B cell (primary cell): ENCODE measurements around the gene KIAA1328. TPM values are rescaled to one million over a fixed set of nuclear protein-coding genes. Genes with fewer than 3 reads are reported as not detected.

Experiments used
- ATAC-seq: fragments of 200-7000 bp; cut with Tn5 transposase; one replicate; pipeline ENCODE4 v1.10.0; 2021; ENCODE audit warnings: low read depth, mild to moderate bottlenecking, moderate number of reproducible peaks, moderate library complexity
- CTCF ChIA-PET: fragments of 350-600 bp; sonication (Branson Sonifier 250); formaldehyde crosslinking; loops from one replicate; lab custom pipeline; 2021; ENCODE audit warnings: antibody characterized with exemption, inconsistent platforms; lab: Charles Lee
- POLR2A ChIA-PET: fragments of 350-600 bp; sonication (Branson Sonifier 250); formaldehyde crosslinking; loops from one replicate; lab custom pipeline; 2021; ENCODE audit warnings: antibody characterized with exemption; lab: Charles Lee
- DNase-seq: peaks from one replicate; pipeline ENCODE4 v3.0.0; 2013
- H2AFZ ChIP-seq: 2 replicates; pipeline ENCODE4 v1.6.1; 2012; ENCODE audit warnings: mild to moderate bottlenecking, low read depth, low read length; ENCODE audit not compliant: insufficient read depth, poor library complexity, severe bottlenecking
- H3K27ac ChIP-seq, 2 donors: 1 replicate in 1 of 2; 2 replicates in 1 of 2; pipeline ENCODE4 v1.5.1; 2012 to 2013; ENCODE audit warnings: low read length in 2 of 2, mild to moderate bottlenecking in 2 of 2, moderate library complexity in 1 of 2
- H3K27me3 ChIP-seq, 4 experiments: fragments of 200-600 bp in 1 of 4; sonication (generic) in 1 of 4; replicated peaks in 1 of 4; 1 replicate in 2 of 4; 2 replicates in 2 of 4; pipeline versions ENCODE4 v1.6.1 to v1.7.0; 2013 to 2016; ENCODE audit warnings: low read length in 3 of 4, mild to moderate bottlenecking in 2 of 4, mixed read lengths in 1 of 4, moderate library complexity in 1 of 4; ENCODE audit not compliant: insufficient read depth in 4 of 4, control insufficient read depth in 3 of 4; ENCODE audit errors: control extremely low read depth in 1 of 4
- H3K36me3 ChIP-seq, 2 experiments: replicated peaks in 1 of 2; 1 replicate in 1 of 2; 2 replicates in 1 of 2; pipeline versions ENCODE4 v1.6.1 to v1.7.1; 2013; ENCODE audit warnings: low read length in 1 of 2; ENCODE audit not compliant: insufficient read depth in 2 of 2, control insufficient read depth in 1 of 2; ENCODE audit errors: control extremely low read depth in 1 of 2, extremely low read depth in 1 of 2
- H3K4me1 ChIP-seq, 2 donors: fragments of 200-600 bp in 1 of 2; sonication (generic) in 1 of 2; 1 replicate in 1 of 2; 2 replicates in 1 of 2; pipeline versions ENCODE4 v1.5.1 to v1.6.1; 2013 to 2017; ENCODE audit warnings: low read length in 2 of 2; ENCODE audit not compliant: control insufficient read depth in 2 of 2, insufficient read depth in 2 of 2
- H3K4me2 ChIP-seq: replicated peaks from 2 replicates; pipeline ENCODE3; 2012; ENCODE audit warnings: mild to moderate bottlenecking, low read depth, low read length; ENCODE audit not compliant: poor library complexity, severe bottlenecking
- H3K4me3 ChIP-seq, 5 experiments: fragments of 200-600 bp in 1 of 5; sonication (generic) in 1 of 5; 1 replicate in 3 of 5; 2 replicates in 2 of 5; pipeline versions ENCODE4 v1.5.1 to v1.7.0; 2011 to 2016; ENCODE audit warnings: low read length in 4 of 5, mild to moderate bottlenecking in 4 of 5, low read depth in 2 of 5, control low read depth in 1 of 5, moderate library complexity in 1 of 5; ENCODE audit not compliant: insufficient read depth in 1 of 5; ENCODE audit errors: control extremely low read depth in 1 of 5, extremely low read depth in 1 of 5
- H3K79me2 ChIP-seq: fragments of 200-600 bp; sonication (generic); one replicate; pipeline ENCODE4 v1.6.0; 2016; ENCODE audit warnings: low read length; ENCODE audit not compliant: control insufficient read depth, insufficient read depth
- H3K9ac ChIP-seq: fragments of 200-600 bp; sonication (generic); 2 replicates; pipeline ENCODE4 v1.6.1; 2017; ENCODE audit warnings: mild to moderate bottlenecking, low read length, moderate library complexity
- H3K9me3 ChIP-seq, 3 donors: one replicate each; pipeline versions ENCODE4 v1.6.1 to v1.7.1; 2013; ENCODE audit warnings: low read length in 2 of 3; ENCODE audit not compliant: control insufficient read depth in 2 of 3, insufficient read depth in 1 of 3; ENCODE audit errors: control extremely low read depth in 1 of 3
- H4K20me1 ChIP-seq: 2 replicates; pipeline ENCODE4 v1.6.0; 2012; ENCODE audit warnings: mild to moderate bottlenecking, low read length; ENCODE audit not compliant: insufficient read depth, control insufficient read depth, poor library complexity, severe bottlenecking
- H3K27ac Mint-ChIP-seq: one replicate; pipeline ENCODE4 v1.8.0; 2021; ENCODE audit warnings: mixed read lengths
- H3K27me3 Mint-ChIP-seq: one replicate; pipeline ENCODE4 v1.8.0; 2021; ENCODE audit warnings: mixed read lengths
- H3K4me1 Mint-ChIP-seq: one replicate; pipeline ENCODE4 v1.8.0; 2021; ENCODE audit warnings: mixed read lengths
- H3K4me3 Mint-ChIP-seq: one replicate; pipeline ENCODE4 v1.8.0; 2021; ENCODE audit warnings: mixed read lengths
- H3K9me3 Mint-ChIP-seq: one replicate; pipeline ENCODE4 v1.8.0; 2022; ENCODE audit warnings: mixed read lengths; ENCODE audit not compliant: insufficient read depth
- EZH2 ChIP-seq: IDR thresholded peaks from 2 replicates; pipeline ENCODE4 v1.6.1; 2012; ENCODE audit warnings: borderline replicate concordance, low read depth, mild to moderate bottlenecking, moderate library complexity, low read length; ENCODE audit not compliant: insufficient read depth, poor library complexity, severe bottlenecking
- WGBS: methylation state at CpG from one replicate; pipeline ENCODE4 v1.1.5; 2013; ENCODE audit warnings: missing lambda C conversion rate; ENCODE audit not compliant: insufficient coverage; 5-methylcytosine and 5-hydroxymethylcytosine counted together
- intact Hi-C: fragments of 100-400 bp; cut with micrococcal nuclease; formaldehyde crosslinking; loops from one replicate; pipeline ENCODE4 v1.10.0; 2022
- polyA plus RNA-seq: library from polyadenylated mRNA; depleted of rRNA; stranded (reverse); fragments of >200 nt; gene quantifications from 2 replicates; pipeline ENCODE4 v1.2.3, GENCODE V29; 2012
- total RNA-seq, 2 donors: library from RNA; stranded (reverse); fragments of 120-200 nt in 1 of 2; gene quantifications; 1 replicate in 1 of 2; 2 replicates in 1 of 2; pipeline versions ENCODE4 v1.2.3 to v1.2.4, GENCODE V29; 2013 to 2022
- TF ChIP-seq, protein P1 (sequence below): fragments of 200-600 bp; IDR thresholded peaks from one replicate; pipeline ENCODE4 v1.8.0; 2022; ENCODE audit warnings: antibody characterized with exemption, mild to moderate bottlenecking

KIAA1328 gene
- total and polyA plus RNA-seq, 2 donors (not counting 1 experiment from before 2014, with no cell fraction given), result 9.1 to 22.1 TPM

DNA sequence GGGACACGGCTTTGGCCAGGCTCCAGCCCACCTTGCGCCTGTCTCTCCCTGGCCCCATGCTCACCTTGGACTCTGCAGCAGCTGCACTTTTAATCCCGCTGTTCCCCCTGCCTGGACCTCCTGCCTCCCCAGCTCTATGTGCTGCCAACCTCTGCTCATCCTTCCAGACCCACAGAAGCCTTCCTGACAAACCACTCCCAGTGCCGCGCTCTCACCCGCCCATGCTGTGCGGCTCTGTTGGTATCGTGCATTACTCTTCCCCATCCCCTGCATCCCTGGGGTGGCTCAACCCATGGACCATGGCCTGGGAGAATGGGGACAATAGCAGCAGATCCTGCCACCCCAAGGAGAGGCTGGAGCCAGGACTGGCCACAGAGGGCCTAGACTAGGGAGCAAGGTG lies 433.1 kb downstream of the KIAA1328 start:
- Mint-ChIP-seq H3K4me1 (no peaks in the 10 kb centered on the region), H3K4me3 (no peak overlapping the region), H3K9me3 (no peaks in the 10 kb centered on the region), H3K27me3 (peaks cover 29% of the 10 kb centered on the region), H3K27ac (no peak overlapping the region)
- H3K9me3 ChIP-seq, result peaks cover 0 to 4% (median 0%) of the 10 kb centered on the region in 3 donors
- no peak overlapping the region for H3K9ac ChIP-seq
- WGBS, result 86% methylated on average over 7 of the region's 8 CpGs
- no peak for DNase-seq
- no peak overlapping the region for H3K4me3 ChIP-seq
- no peaks in the 10 kb centered on the region for H4K20me1 ChIP-seq
- H2AFZ ChIP-seq, result no peak overlapping the region
- no peak overlapping the region for H3K27ac ChIP-seq
- no peak for ATAC-seq
- no peaks in the 10 kb centered on the region for H3K36me3 ChIP-seq
- ChIA-PET CTCF (no interaction called here), POLR2A (no interaction called here)
- TF ChIP-seq EZH2, result no peak
- TF ChIP-seq, protein P1, sequence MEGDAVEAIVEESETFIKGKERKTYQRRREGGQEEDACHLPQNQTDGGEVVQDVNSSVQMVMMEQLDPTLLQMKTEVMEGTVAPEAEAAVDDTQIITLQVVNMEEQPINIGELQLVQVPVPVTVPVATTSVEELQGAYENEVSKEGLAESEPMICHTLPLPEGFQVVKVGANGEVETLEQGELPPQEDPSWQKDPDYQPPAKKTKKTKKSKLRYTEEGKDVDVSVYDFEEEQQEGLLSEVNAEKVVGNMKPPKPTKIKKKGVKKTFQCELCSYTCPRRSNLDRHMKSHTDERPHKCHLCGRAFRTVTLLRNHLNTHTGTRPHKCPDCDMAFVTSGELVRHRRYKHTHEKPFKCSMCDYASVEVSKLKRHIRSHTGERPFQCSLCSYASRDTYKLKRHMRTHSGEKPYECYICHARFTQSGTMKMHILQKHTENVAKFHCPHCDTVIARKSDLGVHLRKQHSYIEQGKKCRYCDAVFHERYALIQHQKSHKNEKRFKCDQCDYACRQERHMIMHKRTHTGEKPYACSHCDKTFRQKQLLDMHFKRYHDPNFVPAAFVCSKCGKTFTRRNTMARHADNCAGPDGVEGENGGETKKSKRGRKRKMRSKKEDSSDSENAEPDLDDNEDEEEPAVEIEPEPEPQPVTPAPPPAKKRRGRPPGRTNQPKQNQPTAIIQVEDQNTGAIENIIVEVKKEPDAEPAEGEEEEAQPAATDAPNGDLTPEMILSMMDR, result no peak
- H3K4me2 ChIP-seq, result no peak overlapping the region
- H3K27me3 ChIP-seq, result peaks cover 0 to 2% (median 0%) of the 10 kb centered on the region in 4 experiments
- no peaks in the 10 kb centered on the region for H3K4me1 ChIP-seq
- intact Hi-C loops, result no loop called here
- no peaks in the 10 kb centered on the region for H3K79me2 ChIP-seq

DNA sequence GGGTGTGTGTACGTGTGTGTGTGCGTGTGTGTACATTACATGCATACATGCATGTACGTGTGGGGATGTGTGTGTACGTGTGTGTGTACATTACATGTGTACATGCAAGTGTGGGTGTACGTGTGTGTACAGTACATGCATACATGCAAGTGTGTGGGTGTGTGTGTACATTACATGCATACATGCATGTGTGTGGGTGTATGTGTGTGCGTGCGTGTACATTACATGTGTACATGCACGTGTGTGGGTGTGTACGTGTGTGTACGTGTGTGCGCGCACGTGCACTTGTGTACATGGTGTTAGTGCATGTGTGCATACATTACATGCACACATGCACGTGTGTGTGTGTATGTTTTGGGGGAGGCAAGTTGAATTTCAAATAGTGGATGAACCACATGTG lies 436.0 kb downstream of the KIAA1328 start:
- no peaks in the 10 kb centered on the region for H3K27me3 ChIP-seq
- ChIA-PET POLR2A (no interaction called here), CTCF (no interaction called here)
- no peak overlapping the region for H3K4me2 ChIP-seq
- DNase-seq, result no peak
- H3K36me3 ChIP-seq, result no peaks in the 10 kb centered on the region
- 84% methylated on average over 7 of the region's 14 CpGs for WGBS
- intact Hi-C loops, result no loop called here
- Mint-ChIP-seq H3K4me3 (no peak overlapping the region), H3K27me3 (peaks cover 16% of the 10 kb centered on the region), H3K4me1 (no peaks in the 10 kb centered on the region), H3K27ac (no peak overlapping the region), H3K9me3 (no peaks in the 10 kb centered on the region)
- H3K9me3 ChIP-seq, result peaks cover 0 to 7% (median 0%) of the 10 kb centered on the region in 3 donors
- ATAC-seq, result no peak
- no peak overlapping the region for H2AFZ ChIP-seq
- no peaks in the 10 kb centered on the region for H3K79me2 ChIP-seq
- no peak overlapping the region for H3K27ac ChIP-seq
- no peak overlapping the region for H3K4me3 ChIP-seq
- no peak overlapping the region for H3K9ac ChIP-seq
- no peaks in the 10 kb centered on the region for H4K20me1 ChIP-seq
- TF ChIP-seq EZH2, result no peak
- TF ChIP-seq, protein P1, result no peak
- no peaks in the 10 kb centered on the region for H3K4me1 ChIP-seq
